Measurements from ENCODE around the gene NPTX1. TPM values are rescaled to one million over a fixed set of nuclear protein-coding genes. Genes with fewer than 3 reads are reported as not detected.
A peak's percentile ranks its signal among the peaks of the same experiment; 100 is the strongest.

NPTX1 gene
- total and polyA plus RNA-seq, 9 of the 15 experiments (the other 6 are each of a cell fraction or from before 2014, with no cell fraction given) = 0.04 TPM; not detected in 8

DNA sequence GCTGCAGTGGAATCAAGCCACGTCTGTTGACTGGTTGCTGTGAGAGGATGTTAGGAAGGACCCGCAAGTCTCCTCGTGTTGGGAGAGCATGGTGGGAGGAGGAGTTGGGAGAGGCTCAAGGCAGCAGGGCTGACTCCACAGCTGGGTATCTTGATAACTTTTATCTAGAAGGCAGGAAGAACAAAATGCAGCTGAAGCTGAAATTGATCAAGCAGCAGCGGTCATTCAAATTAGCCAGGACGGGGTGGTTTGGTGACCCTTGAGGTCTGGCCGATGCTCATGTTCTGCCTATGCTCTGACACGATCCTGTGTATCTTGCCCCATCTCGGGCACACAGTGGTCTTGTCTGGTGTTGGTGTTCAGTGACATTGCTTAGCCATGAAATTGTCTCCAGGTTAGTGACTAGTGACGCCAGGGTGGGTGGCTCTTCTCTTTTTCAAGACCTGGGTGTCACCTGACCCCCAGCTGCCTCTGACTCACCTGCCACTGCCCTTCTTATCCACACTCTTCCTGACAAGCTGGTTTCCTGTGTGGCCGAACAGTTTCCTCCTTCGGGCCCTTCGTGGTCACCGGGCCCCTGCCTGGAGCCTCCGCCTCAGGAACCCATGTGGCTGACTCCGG, 19.1 kb downstream of the NPTX1 start (continued):
- TF ChIP-seq, protein P1, sequence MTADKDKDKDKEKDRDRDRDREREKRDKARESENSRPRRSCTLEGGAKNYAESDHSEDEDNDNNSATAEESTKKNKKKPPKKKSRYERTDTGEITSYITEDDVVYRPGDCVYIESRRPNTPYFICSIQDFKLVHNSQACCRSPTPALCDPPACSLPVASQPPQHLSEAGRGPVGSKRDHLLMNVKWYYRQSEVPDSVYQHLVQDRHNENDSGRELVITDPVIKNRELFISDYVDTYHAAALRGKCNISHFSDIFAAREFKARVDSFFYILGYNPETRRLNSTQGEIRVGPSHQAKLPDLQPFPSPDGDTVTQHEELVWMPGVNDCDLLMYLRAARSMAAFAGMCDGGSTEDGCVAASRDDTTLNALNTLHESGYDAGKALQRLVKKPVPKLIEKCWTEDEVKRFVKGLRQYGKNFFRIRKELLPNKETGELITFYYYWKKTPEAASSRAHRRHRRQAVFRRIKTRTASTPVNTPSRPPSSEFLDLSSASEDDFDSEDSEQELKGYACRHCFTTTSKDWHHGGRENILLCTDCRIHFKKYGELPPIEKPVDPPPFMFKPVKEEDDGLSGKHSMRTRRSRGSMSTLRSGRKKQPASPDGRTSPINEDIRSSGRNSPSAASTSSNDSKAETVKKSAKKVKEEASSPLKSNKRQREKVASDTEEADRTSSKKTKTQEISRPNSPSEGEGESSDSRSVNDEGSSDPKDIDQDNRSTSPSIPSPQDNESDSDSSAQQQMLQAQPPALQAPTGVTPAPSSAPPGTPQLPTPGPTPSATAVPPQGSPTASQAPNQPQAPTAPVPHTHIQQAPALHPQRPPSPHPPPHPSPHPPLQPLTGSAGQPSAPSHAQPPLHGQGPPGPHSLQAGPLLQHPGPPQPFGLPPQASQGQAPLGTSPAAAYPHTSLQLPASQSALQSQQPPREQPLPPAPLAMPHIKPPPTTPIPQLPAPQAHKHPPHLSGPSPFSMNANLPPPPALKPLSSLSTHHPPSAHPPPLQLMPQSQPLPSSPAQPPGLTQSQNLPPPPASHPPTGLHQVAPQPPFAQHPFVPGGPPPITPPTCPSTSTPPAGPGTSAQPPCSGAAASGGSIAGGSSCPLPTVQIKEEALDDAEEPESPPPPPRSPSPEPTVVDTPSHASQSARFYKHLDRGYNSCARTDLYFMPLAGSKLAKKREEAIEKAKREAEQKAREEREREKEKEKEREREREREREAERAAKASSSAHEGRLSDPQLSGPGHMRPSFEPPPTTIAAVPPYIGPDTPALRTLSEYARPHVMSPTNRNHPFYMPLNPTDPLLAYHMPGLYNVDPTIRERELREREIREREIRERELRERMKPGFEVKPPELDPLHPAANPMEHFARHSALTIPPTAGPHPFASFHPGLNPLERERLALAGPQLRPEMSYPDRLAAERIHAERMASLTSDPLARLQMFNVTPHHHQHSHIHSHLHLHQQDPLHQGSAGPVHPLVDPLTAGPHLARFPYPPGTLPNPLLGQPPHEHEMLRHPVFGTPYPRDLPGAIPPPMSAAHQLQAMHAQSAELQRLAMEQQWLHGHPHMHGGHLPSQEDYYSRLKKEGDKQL (CRISPR knock-in tag; IDR thresholded peaks at IDR 0.05; ENCODE audit: borderline replicate concordance) = no peak
- TF ChIP-seq MTA3 (IDR thresholded peaks at IDR 0.05; ENCODE audit: borderline replicate concordance) = no peak
- TF ChIP-seq PCBP1 (IDR thresholded peaks at IDR 0.05; ENCODE audit: low read depth, low read length, poor library complexity, severe bottlenecking) = no peak
- no peak for TF ChIP-seq ZNF175 (CRISPR knock-in tag; IDR thresholded peaks at IDR 0.05; ENCODE audit: low read depth)
- TF ChIP-seq, protein P2, sequence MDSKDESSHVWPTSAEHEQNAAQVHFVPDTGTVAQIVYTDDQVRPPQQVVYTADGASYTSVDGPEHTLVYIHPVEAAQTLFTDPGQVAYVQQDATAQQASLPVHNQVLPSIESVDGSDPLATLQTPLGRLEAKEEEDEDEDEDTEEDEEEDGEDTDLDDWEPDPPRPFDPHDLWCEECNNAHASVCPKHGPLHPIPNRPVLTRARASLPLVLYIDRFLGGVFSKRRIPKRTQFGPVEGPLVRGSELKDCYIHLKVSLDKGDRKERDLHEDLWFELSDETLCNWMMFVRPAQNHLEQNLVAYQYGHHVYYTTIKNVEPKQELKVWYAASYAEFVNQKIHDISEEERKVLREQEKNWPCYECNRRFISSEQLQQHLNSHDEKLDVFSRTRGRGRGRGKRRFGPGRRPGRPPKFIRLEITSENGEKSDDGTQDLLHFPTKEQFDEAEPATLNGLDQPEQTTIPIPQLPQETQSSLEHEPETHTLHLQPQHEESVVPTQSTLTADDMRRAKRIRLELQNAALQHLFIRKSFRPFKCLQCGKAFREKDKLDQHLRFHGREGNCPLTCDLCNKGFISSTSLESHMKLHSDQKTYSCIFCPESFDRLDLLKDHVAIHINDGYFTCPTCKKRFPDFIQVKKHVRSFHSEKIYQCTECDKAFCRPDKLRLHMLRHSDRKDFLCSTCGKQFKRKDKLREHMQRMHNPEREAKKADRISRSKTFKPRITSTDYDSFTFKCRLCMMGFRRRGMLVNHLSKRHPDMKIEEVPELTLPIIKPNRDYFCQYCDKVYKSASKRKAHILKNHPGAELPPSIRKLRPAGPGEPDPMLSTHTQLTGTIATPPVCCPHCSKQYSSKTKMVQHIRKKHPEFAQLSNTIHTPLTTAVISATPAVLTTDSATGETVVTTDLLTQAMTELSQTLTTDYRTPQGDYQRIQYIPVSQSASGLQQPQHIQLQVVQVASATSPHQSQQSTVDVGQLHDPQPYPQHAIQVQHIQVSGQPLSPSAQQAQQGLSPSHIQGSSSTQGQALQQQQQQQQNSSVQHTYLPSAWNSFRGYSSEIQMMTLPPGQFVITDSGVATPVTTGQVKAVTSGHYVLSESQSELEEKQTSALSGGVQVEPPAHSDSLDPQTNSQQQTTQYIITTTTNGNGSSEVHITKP (IDR thresholded peaks at IDR 0.05; ENCODE audit: partially characterized antibody) = peak; percentile 23
- no peak for TF ChIP-seq TRIM28 (IDR thresholded peaks at IDR 0.05)
- TF ChIP-seq NR1H2 (CRISPR knock-in tag; IDR thresholded peaks at IDR 0.05) = no peak
- no peak for TF ChIP-seq ESRRA (IDR thresholded peaks at IDR 0.05; ENCODE audit: borderline replicate concordance, low read depth)
- TF ChIP-seq, protein P3, sequence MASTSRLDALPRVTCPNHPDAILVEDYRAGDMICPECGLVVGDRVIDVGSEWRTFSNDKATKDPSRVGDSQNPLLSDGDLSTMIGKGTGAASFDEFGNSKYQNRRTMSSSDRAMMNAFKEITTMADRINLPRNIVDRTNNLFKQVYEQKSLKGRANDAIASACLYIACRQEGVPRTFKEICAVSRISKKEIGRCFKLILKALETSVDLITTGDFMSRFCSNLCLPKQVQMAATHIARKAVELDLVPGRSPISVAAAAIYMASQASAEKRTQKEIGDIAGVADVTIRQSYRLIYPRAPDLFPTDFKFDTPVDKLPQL (IDR thresholded peaks at IDR 0.05; ENCODE audit: extremely low read depth, insufficient read length) = no peak
- TF ChIP-seq PTTG1 (tag; IDR thresholded peaks at IDR 0.05; ENCODE audit: low read depth) = no peak
- TF ChIP-seq, protein P4, sequence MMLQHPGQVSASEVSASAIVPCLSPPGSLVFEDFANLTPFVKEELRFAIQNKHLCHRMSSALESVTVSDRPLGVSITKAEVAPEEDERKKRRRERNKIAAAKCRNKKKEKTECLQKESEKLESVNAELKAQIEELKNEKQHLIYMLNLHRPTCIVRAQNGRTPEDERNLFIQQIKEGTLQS (IDR thresholded peaks at IDR 0.05) = peak; percentile 69
- TF ChIP-seq, protein P4 (CRISPR knock-in tag; conservative IDR thresholded peaks at IDR 0.05) = no peak
- TF ChIP-seq LEF1 (IDR thresholded peaks at IDR 0.05) = no peak
- TF ChIP-seq GABPB2 (CRISPR knock-in tag; conservative IDR thresholded peaks at IDR 0.05) = no peak
- TF ChIP-seq MEF2A (IDR thresholded peaks at IDR 0.05; ENCODE audit: control insufficient read depth, low read depth, low read length) = no peak
